HG02840 (cell line): ENCODE measurements around the gene FOXC1.

ENCODE experiments used
- ATAC-seq: cut with Tn5 transposase; IDR thresholded peaks from one replicate; pipeline ENCODE4 v1.9.1; 2021; ENCODE audit warnings: mild to moderate bottlenecking, moderate library complexity, moderate number of reproducible peaks; ENCODE audit not compliant: unreplicated experiment, low FRiP score

Gene FOXC1

DNA sequence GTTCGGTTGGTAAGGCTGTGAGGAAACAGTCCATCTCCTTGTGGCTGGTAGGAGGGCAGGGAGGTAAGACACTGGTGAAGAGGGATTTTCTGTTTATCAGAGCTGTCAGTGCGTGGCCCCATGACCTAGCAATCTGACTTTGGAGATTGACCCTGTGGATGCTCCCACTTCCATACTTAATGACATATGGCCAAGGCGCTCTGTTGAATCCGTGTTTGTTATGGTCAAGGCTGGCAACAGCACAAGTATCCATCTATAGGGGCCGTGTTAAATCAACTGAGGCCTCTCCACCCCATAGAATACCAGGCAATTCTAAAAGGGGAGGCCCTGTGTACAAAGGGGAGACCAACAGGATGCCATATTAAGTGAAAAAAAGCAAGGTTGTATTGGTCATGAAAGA, 25.6 kb upstream of the FOXC1 start:
- ATAC-seq = no peak

DNA sequence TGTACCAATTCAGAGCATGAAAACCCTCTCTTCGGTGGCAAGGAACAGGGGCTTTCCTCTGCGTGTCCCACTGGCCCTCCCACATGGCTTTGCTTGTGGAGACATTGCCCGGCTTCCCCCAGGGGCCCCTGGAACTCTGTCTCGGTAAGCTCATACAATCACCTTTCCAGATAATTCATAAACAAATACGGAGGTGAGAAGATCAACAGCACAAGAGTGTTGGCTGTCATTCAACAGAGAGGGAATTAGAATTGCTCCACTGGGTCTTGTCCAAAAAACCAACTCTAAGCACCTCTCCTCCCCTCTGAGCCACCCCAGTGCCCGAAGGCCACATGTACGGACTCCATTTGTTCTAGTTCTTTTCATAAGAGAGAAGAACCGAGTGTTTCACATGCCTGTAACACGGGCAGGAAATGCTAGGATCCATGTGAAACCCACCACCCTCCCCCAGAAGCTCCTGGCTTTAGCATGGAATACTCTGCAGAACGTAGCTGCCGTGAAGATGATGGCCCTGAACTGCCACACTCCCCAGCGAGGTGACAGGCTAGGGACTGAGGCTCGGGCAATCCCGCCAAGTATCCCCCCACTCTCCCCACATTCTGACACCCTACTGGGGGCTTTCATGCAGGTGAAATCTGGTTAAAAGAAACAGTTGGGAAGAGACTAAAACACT, 24.6 kb upstream of the FOXC1 start:
- no peak for ATAC-seq

DNA sequence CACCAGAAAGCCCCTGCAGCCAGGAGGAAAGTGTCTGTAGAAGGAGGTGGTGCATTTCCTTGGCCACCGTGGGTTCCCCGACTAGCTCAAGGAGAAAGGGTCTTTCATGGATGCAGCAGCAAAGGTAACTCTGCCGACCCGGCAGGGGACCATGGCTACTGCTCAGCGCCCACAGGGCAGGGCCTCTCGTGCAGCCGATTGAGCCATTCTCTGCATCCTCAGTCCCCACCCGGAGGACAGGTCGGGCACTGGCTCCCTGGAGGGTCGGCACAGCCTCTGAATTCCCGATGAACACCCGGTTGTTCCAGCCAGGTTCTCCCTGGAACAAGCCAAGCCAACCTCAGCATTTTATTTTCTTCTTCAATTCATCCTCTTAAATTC, 24.1 kb upstream of the FOXC1 start:
- ATAC-seq = no peak

DNA sequence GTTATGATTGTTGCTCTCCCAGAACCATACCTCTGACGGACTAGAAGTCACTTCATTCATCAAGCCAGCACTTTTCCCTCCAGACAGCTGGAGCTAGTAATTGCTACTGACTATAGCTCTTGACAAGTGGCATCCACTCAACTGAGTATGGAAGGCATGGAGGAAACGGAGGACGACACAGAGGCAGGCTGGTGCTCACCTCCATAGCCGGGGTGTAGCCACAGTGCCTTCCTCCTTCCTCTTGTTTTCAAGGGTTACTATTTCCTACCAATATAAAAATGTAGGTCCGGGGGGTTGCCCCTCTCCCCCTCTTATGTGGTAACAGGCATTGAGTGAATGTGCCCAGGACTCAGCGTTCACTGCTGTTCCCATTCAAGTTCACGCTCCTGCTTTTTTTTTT, 23.5 kb upstream of the FOXC1 start:
- ATAC-seq = no peak

DNA sequence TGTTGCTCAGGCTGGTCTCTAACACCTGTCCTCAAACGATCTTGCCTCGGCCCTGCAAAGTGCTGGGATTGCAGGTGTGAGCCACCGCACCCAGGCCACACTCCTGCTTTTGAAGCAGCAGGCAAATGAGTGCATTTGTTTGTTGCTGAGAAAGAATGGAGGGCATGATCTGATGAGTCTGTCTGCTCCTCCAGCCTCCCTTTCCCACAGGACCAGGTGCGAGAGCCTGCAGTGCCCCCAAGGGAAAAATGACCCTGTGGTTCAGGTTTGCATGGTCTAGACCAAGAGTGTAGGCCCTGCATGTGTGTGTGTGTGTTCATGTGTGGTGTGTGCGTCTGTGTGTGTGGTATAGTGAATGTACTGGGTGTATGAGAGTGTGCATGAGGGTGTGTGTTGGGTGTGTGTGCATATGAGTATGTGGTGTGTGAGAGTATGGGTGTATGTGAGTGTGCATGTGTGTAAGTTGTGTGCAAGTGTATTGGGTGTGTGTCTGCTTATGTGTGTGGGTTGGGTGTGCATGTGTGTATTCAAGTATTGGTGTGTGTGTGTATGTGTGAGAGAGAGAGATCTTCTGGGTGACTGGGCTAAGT, 22.8 kb upstream of the FOXC1 start:
- ATAC-seq = no peak

DNA sequence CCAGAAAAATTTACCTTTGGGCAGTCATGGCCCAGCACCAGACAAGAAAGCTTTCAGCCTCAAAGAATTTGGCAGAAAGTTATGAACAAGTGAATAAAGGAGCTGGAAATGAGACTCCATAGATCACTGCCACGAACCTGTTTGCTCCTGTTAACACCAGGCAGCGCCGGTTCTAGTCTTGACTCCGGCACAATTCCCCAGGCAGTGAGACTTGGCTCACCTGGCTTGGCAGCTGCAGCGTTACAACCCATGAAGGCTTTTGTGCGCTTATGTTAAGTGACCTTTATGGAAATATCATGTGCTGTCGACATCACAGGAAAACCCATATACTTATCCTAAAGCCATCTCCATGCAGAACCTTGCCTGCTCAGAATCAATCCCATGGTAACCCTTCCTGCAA, 22.2 kb upstream of the FOXC1 start:
- ATAC-seq = no peak

DNA sequence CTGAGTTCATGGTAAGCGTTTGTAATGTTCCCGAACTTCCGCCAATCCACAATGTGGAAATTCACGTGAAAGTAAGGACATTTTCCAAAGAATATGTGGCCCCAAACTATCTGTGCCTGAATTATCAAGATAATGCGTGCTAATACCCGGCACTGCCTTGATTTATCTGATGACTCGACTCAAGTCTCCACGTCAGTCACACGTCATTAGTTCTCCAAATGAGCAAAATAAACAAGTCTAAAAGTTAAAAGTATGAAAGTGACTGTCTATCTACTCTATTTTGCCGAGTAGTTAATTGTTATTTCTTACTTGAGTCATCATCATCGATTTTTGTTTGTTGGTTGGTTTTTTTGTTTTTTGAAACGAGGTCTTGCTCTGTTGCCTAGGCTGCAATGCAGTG, 21.7 kb upstream of the FOXC1 start:
- no peak for ATAC-seq

DNA sequence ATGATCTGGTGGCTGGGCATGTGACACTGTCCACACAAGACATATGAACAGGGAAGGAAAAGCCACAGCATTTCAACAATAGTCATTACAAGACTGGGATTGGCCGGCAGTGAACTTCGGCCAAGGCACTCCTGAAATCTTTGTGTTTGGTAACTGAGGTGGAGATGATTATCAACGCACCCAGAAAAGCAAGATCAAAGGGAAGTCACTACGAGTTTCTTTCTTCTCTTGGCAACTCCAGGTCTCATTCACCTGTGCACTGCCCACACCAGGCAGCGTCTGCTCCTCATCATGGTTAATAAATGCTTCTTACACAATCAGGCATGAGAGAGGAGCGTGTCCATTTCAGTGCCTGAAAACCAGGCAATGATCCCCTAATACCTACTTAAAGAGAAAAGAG, 20.5 kb upstream of the FOXC1 start:
- no peak for ATAC-seq

DNA sequence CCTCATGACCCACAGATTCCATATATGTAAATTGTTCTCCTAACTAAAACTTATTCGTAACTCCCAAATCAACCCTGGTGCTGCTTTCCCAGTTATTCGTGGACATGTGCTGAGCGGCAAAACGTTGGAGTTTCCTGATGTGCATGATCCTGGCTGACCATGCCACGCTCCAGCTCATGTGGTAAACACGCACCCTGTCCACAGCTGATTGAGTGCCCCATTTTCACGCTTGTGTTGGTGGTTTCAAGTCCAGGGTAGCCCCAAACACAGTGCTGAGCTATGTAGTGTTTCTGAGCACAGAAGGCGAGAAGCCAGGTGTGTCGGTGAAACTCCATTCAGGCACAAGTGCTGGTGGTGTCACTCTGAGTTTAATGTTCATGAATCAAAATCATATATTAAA, 19.1 kb upstream of the FOXC1 start:
- no peak for ATAC-seq

DNA sequence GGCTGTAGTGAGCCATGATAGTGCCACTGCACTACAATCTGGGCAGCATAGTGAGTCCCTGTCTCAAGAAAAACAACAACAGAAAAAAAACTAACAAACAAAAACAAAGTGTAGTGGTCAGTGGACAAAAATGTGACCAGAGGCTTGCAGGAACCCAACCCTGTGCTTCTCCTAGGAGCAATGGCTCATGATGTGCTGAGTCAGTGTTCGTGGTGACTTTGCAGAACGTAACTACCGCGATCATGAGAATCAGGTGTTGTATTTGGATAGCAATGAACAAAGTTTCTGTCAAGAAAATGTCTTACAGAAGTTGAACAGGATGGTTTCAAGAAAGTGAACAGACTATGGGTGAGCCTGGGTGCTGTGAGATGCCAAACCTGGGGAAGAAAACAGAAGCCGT, 18.5 kb upstream of the FOXC1 start:
- ATAC-seq = no peak

DNA sequence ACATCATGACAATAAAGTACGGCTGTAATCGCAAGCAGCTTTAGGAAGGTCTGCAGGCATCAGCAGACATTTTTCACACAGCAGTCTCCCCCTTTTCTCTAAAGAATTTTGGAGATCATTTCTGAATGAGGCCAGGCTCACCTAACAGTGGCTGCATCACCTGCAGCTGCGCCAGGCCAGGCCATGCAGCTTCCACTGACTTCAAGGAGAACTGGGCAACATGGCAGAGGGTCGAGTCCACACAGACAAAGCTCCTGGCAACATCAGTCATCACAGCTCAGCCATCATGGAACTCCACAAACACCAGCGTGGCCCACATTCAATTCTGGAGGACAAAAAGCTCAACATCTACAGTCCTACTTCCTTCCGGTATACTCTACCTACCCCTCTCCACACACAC, 17.8 kb upstream of the FOXC1 start:
- no peak for ATAC-seq

DNA sequence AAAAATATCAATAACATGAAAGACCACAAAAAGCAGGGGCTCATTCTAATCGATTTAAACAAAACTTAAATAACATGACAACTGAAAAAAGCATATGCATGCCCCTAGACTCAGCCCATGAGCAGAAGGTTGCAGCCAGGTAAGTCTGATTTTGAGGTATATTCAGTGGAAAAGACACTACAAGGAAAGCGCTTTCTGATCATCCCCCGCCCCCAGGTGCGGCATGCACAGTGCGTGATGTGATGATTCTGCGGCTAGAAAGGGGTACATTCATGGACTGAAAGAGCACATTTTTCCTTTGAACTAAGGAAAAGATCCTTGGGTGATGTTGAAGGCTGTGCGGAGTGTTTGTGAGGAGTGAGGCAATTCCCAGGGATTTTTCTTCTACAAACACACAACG, 16.9 kb upstream of the FOXC1 start:
- no peak for ATAC-seq

DNA sequence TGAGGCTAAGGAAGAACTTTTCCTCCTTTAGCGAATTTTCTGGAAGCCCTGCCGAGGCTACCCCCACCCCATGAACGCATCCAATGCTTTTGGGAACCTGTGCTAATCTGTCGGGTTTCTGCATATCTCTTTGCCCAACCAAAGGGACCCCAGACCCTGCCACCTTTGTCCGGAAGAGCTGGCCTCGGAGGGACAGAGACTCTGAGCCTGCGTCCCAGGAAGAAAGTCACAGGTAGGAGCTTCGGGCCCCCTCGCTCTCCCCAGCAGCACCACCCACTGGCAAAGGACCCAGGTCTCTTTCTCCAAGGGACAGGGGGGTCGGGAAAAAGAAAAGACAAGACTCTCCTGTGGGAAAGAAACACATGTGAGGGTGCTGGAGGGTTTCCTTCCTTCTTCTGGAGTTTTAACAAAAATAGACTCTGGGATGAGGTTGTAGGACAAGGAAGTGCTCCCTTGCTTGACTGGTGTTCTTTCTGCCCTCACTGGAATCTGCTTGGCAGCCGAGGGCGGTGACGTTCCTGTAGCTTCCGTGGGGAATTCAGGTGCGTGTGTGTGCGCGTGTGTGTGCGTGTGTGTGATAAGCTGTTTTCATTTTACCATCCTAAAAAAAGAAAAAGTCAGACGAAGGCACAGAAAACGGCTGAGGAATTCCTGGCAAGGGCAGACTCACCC, 16.3 kb upstream of the FOXC1 start:
- no peak for ATAC-seq

DNA sequence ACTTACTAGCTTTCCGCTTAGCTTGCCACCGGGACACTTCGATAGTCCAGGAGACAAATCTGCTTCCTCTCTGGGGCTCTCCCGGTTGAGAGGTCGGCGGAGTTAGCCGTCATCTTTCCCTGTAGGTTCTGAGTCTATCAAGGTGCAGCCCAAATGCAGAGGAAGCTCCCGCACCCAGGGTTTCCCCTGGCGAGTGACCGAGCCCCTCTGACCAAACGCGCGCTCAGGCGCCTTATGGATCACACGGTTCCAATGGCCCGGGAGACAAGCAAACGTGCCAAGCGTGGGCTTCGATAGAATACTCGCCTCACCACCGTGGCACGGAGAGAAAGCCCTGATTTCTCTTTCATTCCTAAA, 15.8 kb upstream of the FOXC1 start:
- ATAC-seq = no peak

DNA sequence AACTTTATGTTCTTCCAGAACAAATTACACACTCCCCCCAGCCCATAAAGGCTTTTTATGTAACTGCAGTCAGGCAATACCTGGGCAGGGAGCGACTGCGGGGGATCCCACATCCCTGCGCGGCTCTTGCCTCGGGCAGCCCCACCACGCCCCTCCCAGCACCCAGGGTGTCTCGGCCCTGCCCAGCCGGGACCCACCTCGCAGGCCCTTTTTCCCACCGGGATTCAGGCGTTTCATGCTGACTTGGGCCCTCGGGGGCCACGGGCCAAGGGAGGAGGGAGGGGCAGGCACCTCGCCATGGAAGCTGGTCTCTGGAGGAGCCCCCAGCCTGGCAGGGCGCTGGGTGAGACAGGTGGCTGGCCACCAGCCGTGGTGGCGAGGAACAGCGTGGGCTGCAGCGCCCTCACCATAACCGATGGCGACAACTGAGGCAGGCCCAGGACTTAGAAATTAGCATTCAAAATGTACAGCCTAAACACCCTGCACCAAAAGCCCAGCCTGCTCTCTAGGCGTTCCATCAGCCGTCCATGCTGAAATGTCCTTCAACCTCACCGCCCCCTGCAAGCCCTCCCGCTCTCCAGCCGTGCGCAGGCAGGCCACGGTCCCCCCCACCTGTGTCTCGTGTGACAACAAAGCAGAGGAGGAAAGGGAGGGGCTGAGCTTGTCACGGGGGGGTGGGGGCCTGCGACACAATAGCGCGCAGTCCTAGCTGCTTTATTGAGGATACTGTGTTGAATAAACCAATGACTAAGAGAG, 15.1 kb upstream of the FOXC1 start:
- no peak for ATAC-seq

DNA sequence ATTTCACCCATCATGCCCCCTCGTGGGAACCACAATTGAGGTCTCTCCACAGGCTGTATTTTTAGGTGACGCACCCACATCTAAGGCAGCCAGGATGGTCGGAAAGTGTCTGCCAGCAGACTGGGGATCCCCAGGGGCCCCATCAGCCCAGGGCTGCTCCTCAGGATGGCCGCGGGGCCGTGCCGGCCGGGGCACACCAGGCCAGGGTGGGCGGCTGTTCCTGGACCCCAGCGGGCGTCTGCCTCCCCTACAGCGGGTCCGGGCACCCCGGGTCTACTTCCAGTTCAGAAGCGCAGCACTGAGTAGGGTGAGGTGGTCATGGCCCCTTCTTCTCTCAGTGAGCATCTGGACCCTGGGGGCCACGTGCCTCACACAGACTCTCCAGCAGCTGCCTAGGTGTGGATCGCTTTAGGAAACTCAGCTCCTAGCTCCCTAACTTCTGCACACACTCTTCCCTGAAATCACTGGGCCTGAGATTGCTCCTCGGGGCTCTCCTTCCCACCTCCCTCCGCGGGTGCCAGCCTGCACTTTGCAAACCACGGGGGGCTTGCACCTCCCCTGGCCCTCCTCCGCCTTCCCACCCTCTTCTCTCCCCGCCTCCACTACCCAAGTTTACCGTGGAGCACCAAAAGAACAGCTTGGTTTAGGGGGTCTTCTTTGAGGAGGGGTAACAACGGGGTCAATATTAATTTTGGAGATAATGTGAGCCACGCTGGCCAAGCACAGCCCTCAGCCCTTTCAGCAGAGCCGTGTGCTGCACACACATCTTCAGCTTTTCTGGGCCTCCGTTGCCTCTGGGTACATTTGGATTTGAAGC, 14.2 kb upstream of the FOXC1 start:
- ATAC-seq = no peak

DNA sequence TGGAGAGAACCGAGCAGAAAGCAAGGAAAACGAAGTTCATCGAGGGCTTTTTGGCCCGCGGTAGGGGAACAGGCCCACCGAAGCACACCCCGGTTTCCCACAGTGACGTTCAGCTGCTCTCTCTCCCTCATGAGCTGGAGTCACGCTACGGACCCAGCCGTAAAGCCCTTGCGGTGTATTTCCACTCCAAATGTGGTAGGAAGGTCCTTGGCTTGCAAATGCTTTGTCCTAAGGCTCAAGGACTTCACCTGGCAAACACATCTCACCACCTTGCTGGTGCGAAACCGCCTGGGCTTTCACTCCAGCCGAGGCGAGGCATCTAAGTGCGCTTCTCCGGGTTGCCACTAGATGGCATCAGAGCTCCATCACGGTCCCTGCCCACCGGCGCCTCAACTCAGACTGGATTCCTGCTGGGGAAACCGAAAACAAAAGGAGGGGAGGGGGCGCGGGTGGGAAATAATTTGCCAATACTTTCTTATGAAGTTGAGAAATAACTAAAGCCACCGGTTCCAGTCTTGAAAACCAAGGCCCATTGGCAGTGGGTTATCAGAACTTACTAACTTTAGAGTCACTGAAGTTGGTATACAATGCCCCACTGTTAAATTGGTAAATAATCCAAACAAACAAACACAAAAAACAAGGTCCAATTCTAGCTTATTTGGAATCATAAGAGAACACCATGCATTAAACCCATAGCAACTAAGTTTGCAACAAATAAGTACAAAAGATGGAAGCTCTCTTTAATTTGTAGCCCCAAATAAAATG, 13.4 kb upstream of the FOXC1 start:
- no peak for ATAC-seq

DNA sequence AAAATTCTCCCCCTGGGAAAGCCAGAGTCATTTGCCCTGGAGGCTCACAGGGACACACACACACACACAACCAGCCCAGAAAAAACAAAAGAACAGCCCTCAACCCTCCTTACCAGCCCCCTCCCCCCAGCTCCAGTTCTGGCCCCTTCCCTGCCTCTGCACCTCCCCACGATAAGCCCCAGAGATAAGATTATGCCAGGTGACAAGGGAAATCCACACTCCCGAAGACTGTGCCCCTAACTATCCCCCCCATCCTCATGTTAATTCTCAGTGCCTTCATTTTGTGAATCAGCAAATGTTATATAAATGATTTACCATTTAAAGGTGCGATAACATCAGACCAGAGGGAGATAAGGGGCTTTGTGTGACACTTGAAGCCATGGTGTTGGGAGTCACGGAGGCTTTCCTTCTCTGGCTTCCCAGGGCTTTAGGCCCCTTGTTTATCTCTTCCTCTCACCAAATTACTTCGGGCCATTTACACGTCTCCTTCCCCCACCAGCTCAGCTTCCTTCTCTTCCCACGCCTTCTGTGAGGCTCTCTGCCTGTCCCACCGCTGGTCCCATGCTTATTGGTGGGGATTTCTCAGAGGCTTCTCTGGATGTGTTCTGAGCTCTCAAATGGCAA, 12.5 kb upstream of the FOXC1 start:
- ATAC-seq = no peak

DNA sequence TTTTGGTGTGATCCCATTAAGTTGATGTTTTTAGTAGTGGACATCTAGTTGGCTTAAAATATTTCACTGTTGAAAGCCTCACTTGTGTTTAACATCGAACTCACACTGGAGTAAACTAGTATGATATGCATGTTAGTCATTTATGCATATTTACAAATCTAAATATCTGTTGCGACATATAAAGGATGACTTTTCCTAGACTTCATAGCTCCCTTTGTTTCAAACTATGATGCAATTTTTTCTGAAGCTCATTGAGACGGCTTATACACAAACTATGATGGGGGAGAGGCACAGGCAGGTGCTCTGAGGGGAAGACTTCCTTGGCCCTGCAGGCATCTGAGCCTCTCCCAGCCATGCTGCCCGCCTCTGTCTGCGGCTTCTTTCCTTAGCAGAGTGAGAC, 11.8 kb upstream of the FOXC1 start:
- ATAC-seq = no peak

DNA sequence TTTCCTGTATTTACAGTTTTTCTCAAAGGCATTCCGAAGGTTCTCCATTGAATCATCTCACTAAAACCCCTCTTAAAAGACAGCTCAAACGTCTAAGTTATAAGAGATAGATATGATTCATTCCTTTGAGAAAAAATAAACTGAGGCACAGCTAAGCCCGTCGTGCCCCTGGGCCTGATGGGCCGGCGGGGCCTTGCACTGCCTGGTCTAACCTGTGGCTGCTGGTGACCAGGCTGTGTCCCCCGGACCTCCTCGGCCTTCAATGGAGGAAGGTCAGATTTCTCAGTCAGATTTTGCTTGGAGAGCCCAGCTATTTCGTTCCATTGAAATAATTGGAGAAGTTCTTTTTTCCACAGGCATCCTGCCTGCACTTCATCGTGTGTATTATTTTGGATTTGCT, 11.3 kb upstream of the FOXC1 start:
- no peak for ATAC-seq
